Panc1 (cell line): Measurements from ENCODE around the gene COPZ1. TPM values are rescaled to one million over a fixed set of nuclear protein-coding genes. Genes with fewer than 3 reads are reported as not detected.

Experiments used
- ATAC-seq: fragments of 200-7000 bp; cut with Tn5 transposase; 2 replicates; pipeline ENCODE4 v1.9.1; 2020; ENCODE audit warnings: mild to moderate bottlenecking, moderate library complexity
- BruUV-seq: library from RNA; stranded (reverse); fragments of 400-500 nt; replicated peaks from 2 replicates; lab custom pipeline; 2021; lab: Mats Ljungman, UMichigan
- CTCF ChIA-PET: fragments of 300-600 bp; sonication (Branson Sonifier 250); formaldehyde crosslinking; loops from one replicate; lab custom pipeline; 2022; ENCODE audit warnings: antibody characterized with exemption; lab: Charles Lee
- POLR2A ChIA-PET: fragments of 300-600 bp; sonication (Branson Sonifier 250); formaldehyde crosslinking; loops from one replicate; lab custom pipeline; 2022; ENCODE audit warnings: antibody characterized with exemption; lab: Charles Lee
- DNase-seq: peaks from one replicate; pipeline ENCODE4 v3.0.0-alpha.2; 2010; ENCODE audit warnings: low read depth, low spot score
- H3K27ac ChIP-seq: 2 replicates; pipeline ENCODE4 v1.5.1; 2011; ENCODE audit warnings: mild to moderate bottlenecking, low read length, inconsistent platforms
- H3K27me3 ChIP-seq: fragments of 200-500 bp; sonication (Bioruptor generic); 2 replicates; pipeline ENCODE4 v1.6.0; 2014; ENCODE audit warnings: low read length, inconsistent platforms; ENCODE audit not compliant: control insufficient read depth, insufficient read depth
- H3K36me3 ChIP-seq: fragments of 200-500 bp; sonication (Bioruptor generic); 2 replicates; pipeline ENCODE4 v1.5.1; 2014; ENCODE audit warnings: inconsistent platforms, mild to moderate bottlenecking, low read length, moderate library complexity; ENCODE audit not compliant: control insufficient read depth, insufficient read depth
- H3K4me1 ChIP-seq: 2 replicates; pipeline ENCODE4 v1.5.1; 2011; ENCODE audit warnings: inconsistent platforms, mild to moderate bottlenecking, low read length, moderate library complexity; ENCODE audit not compliant: control insufficient read depth, insufficient read depth
- H3K4me3 ChIP-seq, 2 experiments: 2 replicates each; pipeline ENCODE4 v1.5.1; 2011 to 2012; ENCODE audit warnings: low read depth in 2 of 2, low read length in 2 of 2, mild to moderate bottlenecking in 2 of 2, inconsistent platforms in 1 of 2, moderate library complexity in 1 of 2
- H3K9me3 ChIP-seq: fragments of 200-500 bp; sonication (Bioruptor generic); 2 replicates; pipeline ENCODE4 v1.5.1; 2014; ENCODE audit warnings: low read depth, mild to moderate bottlenecking, inconsistent platforms, low read length, moderate library complexity; ENCODE audit not compliant: control insufficient read depth, insufficient read depth
- CTCF ChIP-seq: fragments of 450-650 bp; IDR thresholded peaks from 2 replicates; pipeline ENCODE4 v1.5.1; 2017; ENCODE audit warnings: mild to moderate bottlenecking
- POLR2AphosphoS5 ChIP-seq: IDR thresholded peaks from 2 replicates; pipeline ENCODE4 v1.6.1; 2012; ENCODE audit warnings: mild to moderate bottlenecking, low read depth, low read length, moderate library complexity
- REST ChIP-seq, 2 experiments: IDR thresholded peaks; 2 replicates each; pipeline ENCODE4 v1.6.1; 2011 to 2012; ENCODE audit warnings: low read depth in 2 of 2, control low read depth in 1 of 2, low read length in 1 of 2, mild to moderate bottlenecking in 1 of 2, moderate library complexity in 1 of 2; ENCODE audit not compliant: insufficient read depth in 1 of 2
- SIN3A ChIP-seq: IDR thresholded peaks from 2 replicates; pipeline ENCODE4 v1.6.1; 2012; ENCODE audit warnings: low read depth, mild to moderate bottlenecking, low read length, moderate library complexity, borderline replicate concordance; ENCODE audit not compliant: insufficient read depth
- TCF7L2 ChIP-seq: IDR thresholded peaks from 2 replicates; pipeline ENCODE4 v1.6.1; 2011; ENCODE audit warnings: mild to moderate bottlenecking, low read depth, low read length, inconsistent platforms
- in situ Hi-C: cut with HindIII; loops from 2 replicates; pipeline ENCODE4 v1.10.0; 2016; ENCODE audit warnings: low sequenced_read_pairs, low pct_unique_long_range_greater_than_20kb
- intact Hi-C: fragments of 100-400 bp; cut with micrococcal nuclease; formaldehyde crosslinking; loops from one replicate; pipeline ENCODE4 v1.10.0; 2022; ENCODE audit not compliant: unreplicated experiment
- total RNA-seq: library from RNA; stranded (reverse); gene quantifications from one replicate; pipeline ENCODE4 v1.2.1, GENCODE V29; 2021; ENCODE audit not compliant: unreplicated experiment

COPZ1 gene
- total RNA-seq, 1 experiment from 2014 or later = 175 TPM

- no TSS peak for BruUV-seq
- ATAC-seq (peak; percentile 64), DNase-seq (no peak)
- no peaks in the 10 kb centered on the region for H3K9me3 ChIP-seq
- intact Hi-C loops = no loop called here
- ChIA-PET CTCF (interaction anchor here (0.6 to 1.1 kb wide), 3 partner anchors 20 to 52 kb away, joined by 3 to 6 read pairs (median 5); no protein-coding TSS in a partner anchor), POLR2A (no interaction called here)
- no peak overlapping the region for H3K27ac ChIP-seq
- no peaks in the 10 kb centered on the region; the same call in none of the 2 replicates for H3K4me1 ChIP-seq
- peak overlapping the region; percentile 36 to 40 for H3K4me3 ChIP-seq
- in situ Hi-C loops = no loop called here
- H3K27me3 ChIP-seq = no peaks in the 10 kb centered on the region
- no peaks in the 10 kb centered on the region for H3K36me3 ChIP-seq
- TF ChIP-seq POLR2AphosphoS5 = no peak
- no peak for TF ChIP-seq REST (IDR thresholded peaks at IDR 0.05; ENCODE audit: insufficient read depth in 1 of 2, low read depth in 2 of 2, low read length in 1 of 2)
- TF ChIP-seq CTCF = peak; percentile 60; the same call in 1 of the 2 replicates
Measured at GRCh38 chr12:54390668-54391551, 66.0 kb downstream of the COPZ1 start.

- intact Hi-C loops (no loop called here), in situ Hi-C loops (no loop called here)
- DNase-seq = no peak
- Histone ChIP-seq H3K27ac (no peak overlapping the region), H3K9me3 (no peaks in the 10 kb centered on the region), H3K36me3 (no peaks in the 10 kb centered on the region), H3K4me1 (no peaks in the 10 kb centered on the region; the same call in 1 of the 2 replicates), H3K4me3 (no peak overlapping the region), H3K27me3 (no peaks in the 10 kb centered on the region)
- POLR2A ChIA-PET = no interaction called here
- no peak for ATAC-seq
- CTCF ChIA-PET = no interaction called here
- no peak for TF ChIP-seq POLR2AphosphoS5
- TF ChIP-seq REST (IDR thresholded peaks at IDR 0.05; ENCODE audit: insufficient read depth in 1 of 2, low read depth in 2 of 2, low read length in 1 of 2) = no peak
- no peak for TF ChIP-seq TCF7L2
- no peak for TF ChIP-seq SIN3A
- no peak for TF ChIP-seq CTCF
- BruUV-seq = no TSS peak
Measured at GRCh38 chr12:54392485-54393206, 67.7 kb downstream of the COPZ1 start.
